Stimulated activated memory B cell treated with anti-CD40 and anti-IgM and Interleukin-4, amounts not matched to agents 10 μg/mL and 1 μg/mL and 100 μg/mL, for 72 hours (primary cell): Measurements from ENCODE around the gene RBMS1.
"Not testable (repeated sequence)": the region's sequence is repeated elsewhere in the genome, so short reads cannot be mapped to it uniquely, and the experiment has no call there.

Source experiments
- ATAC-seq: fragments of 150-1000 bp; cut with Tn5 transposase; 2 replicates; pipeline ENCODE4 v1.10.0; 2021
- H3K27ac Mint-ChIP-seq: one replicate; pipeline ENCODE4 v1.8.0; 2022; ENCODE audit warnings: mild to moderate bottlenecking, mixed read lengths
- H3K27me3 Mint-ChIP-seq: one replicate; pipeline ENCODE4 v1.8.0; 2022; ENCODE audit warnings: mixed read lengths
- H3K36me3 Mint-ChIP-seq: one replicate; pipeline ENCODE4 v1.8.0; 2022; ENCODE audit warnings: mixed read lengths
- H3K4me1 Mint-ChIP-seq: one replicate; pipeline ENCODE4 v1.8.0; 2022; ENCODE audit warnings: mixed read lengths
- H3K4me3 Mint-ChIP-seq: one replicate; pipeline ENCODE4 v1.8.0; 2022; ENCODE audit warnings: mild to moderate bottlenecking, moderate library complexity, mixed read lengths
- H3K9me3 Mint-ChIP-seq: one replicate; pipeline ENCODE4 v1.8.0; 2022; ENCODE audit warnings: mixed read lengths

Gene RBMS1

GRCh38 chr2:160439038-160439437 is 54.6 kb downstream of the RBMS1 start:
- not testable (repeated sequence) for H3K36me3 Mint-ChIP-seq, H3K4me3 Mint-ChIP-seq, H3K27ac Mint-ChIP-seq, H3K9me3 Mint-ChIP-seq, ATAC-seq, H3K27me3 Mint-ChIP-seq, H3K4me1 Mint-ChIP-seq

DNA sequence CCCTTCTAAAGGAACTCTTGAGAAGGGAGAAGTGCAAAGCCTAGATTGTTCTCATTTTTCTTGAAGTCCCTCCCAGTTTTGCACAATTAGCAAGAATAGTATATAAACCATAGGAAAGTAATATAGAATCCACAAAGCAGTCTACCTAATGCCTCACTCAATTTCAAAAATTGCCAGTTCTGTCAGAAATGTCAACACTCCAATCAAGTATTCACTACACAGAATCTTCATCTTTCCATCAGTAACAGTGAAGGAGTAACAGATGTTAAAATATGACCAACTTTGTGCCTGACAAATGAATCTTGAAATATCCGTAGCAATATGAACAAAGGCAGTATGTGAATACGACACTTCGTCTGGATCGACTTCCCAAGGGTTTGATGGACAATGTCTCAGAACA is 56.3 kb downstream of the RBMS1 start:
- Mint-ChIP-seq H3K9me3 (no peaks in the 10 kb centered on the region), H3K27me3 (no peaks in the 10 kb centered on the region), H3K27ac (no peak overlapping the region), H3K4me1 (no peaks in the 10 kb centered on the region), H3K36me3 (no peaks in the 10 kb centered on the region), H3K4me3 (no peak overlapping the region)
- no peak for ATAC-seq

GRCh38 chr2:160434254-160434948 is 59.2 kb downstream of the RBMS1 start:
- Mint-ChIP-seq H3K27ac (no peak overlapping the region), H3K36me3 (no peaks in the 10 kb centered on the region), H3K27me3 (no peaks in the 10 kb centered on the region), H3K4me1 (peaks cover 8% of the 10 kb centered on the region), H3K4me3 (no peak overlapping the region), H3K9me3 (no peaks in the 10 kb centered on the region)
- ATAC-seq, result no peak

DNA sequence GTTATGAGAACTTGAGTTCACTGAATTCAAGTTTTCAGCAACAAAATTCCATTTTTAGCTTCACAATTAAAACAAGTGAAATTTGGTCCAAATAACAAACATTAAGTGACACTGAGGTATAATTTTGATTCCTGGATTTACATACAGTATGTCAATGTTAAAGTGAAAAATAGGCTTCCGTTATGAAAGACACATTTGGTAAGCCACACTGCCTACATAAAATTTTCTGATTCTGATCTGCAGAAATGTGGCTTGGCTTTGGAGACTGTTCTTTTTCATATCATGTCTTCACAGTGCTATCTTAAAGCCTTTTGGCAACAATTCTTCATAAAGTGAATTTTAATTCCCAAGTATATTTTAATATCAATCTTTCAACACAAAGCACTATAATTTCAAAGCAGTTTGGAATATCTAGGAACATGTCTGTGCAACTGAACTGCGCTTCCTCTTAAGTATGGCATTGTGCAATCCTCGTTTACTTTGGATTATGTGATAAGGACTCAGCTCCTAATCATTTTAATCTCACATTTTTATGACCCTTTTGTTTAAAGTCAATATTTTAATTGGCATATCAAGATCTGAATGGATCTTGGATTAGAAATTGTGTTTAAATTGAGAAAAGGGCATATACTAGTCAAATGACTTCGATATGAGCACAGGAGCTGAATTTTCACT is 60.0 kb downstream of the RBMS1 start:
- Mint-ChIP-seq H3K27me3 (no peaks in the 10 kb centered on the region), H3K4me1 (peaks cover 10% of the 10 kb centered on the region)

GRCh38 chr2:160432633-160433032 is 61.0 kb downstream of the RBMS1 start:
- Mint-ChIP-seq H3K36me3 (no peaks in the 10 kb centered on the region), H3K27me3 (no peaks in the 10 kb centered on the region), H3K9me3 (no peaks in the 10 kb centered on the region), H3K27ac (no peak overlapping the region), H3K4me3 (no peak overlapping the region), H3K4me1 (peaks cover 19% of the 10 kb centered on the region)
- no peak for ATAC-seq

More for the DNA sequence above, 60.0 kb downstream of the RBMS1 start:
- Mint-ChIP-seq H3K9me3 (no peaks in the 10 kb centered on the region), H3K27ac (no peak overlapping the region), H3K36me3 (no peaks in the 10 kb centered on the region), H3K4me3 (no peak overlapping the region)
- ATAC-seq, result no peak

DNA sequence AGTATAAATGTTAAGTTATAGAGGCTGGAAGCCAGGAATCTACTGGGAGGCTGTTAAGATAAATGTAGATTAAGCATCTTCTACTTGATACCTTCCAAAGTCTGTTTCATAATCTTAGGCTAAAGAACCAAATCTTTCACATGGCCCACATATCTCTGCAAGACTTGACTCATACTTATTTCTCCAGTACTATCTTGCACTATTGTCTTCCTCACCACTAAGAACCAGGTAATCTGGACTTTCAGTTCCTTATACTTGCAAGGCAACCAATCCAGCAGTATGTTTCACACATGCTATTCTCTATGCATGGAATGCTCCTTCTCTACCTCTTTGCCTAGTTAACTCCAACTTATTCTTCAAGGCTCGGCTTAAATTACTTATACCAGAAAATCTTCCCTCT is 62.2 kb downstream of the RBMS1 start:
- Mint-ChIP-seq H3K9me3 (no peaks in the 10 kb centered on the region), H3K36me3 (no peaks in the 10 kb centered on the region), H3K27me3 (no peaks in the 10 kb centered on the region), H3K27ac (no peak overlapping the region), H3K4me3 (no peak overlapping the region), H3K4me1 (peaks cover 21% of the 10 kb centered on the region)
- ATAC-seq, result peak; percentile 81

- no peaks in the 10 kb centered on the region for H3K27me3 Mint-ChIP-seq
- no peak for ATAC-seq
- no peak overlapping the region for H3K27ac Mint-ChIP-seq
- no peaks in the 10 kb centered on the region for H3K36me3 Mint-ChIP-seq
- no peak overlapping the region for H3K4me3 Mint-ChIP-seq
- H3K4me1 Mint-ChIP-seq, result peaks cover 21% of the 10 kb centered on the region
- no peaks in the 10 kb centered on the region for H3K9me3 Mint-ChIP-seq
These were observed 63.6 kb downstream of the RBMS1 start for GRCh38 chr2:160430001-160430344.

GRCh38 chr2:160429248-160430000 is 64.2 kb downstream of the RBMS1 start:
- ATAC-seq, result no peak
- H3K4me1 Mint-ChIP-seq, result peaks cover 21% of the 10 kb centered on the region
- no peaks in the 10 kb centered on the region for H3K36me3 Mint-ChIP-seq
- H3K4me3 Mint-ChIP-seq, result no peak overlapping the region
- no peaks in the 10 kb centered on the region for H3K9me3 Mint-ChIP-seq
- H3K27ac Mint-ChIP-seq, result no peak overlapping the region
- H3K27me3 Mint-ChIP-seq, result no peaks in the 10 kb centered on the region

DNA sequence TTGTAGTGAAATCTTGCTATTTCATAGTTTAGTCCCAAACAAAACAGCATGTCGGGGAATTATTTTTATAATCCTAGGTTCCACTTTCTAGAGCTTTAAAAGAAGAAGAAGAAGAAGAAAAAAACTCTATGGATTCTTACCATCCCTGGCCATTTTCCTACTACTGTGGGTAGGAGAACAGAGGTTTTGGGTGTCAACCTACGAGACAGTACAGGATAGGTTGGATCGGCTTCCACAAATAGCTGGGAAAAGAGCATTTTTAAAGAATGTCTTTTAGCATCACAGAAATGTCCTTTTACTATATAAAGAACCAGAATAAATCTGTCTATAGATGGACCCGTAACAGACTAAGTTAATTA is 65.2 kb downstream of the RBMS1 start:
- Mint-ChIP-seq H3K4me3 (peak overlapping the region; percentile 62), H3K27ac (peak overlapping the region; percentile 71), H3K4me1 (peaks cover 21% of the 10 kb centered on the region), H3K36me3 (no peaks in the 10 kb centered on the region), H3K9me3 (no peaks in the 10 kb centered on the region), H3K27me3 (peaks cover 6% of the 10 kb centered on the region)
- no peak for ATAC-seq

- ATAC-seq, result peak; percentile 59
- Mint-ChIP-seq H3K27me3 (peaks cover 12% of the 10 kb centered on the region), H3K4me1 (peaks cover 23% of the 10 kb centered on the region), H3K36me3 (no peaks in the 10 kb centered on the region), H3K27ac (peak overlapping the region; percentile 71), H3K9me3 (no peaks in the 10 kb centered on the region), H3K4me3 (peak overlapping the region; percentile 62)
These were observed 65.8 kb downstream of the RBMS1 start for GRCh38 chr2:160427629-160428404.

DNA sequence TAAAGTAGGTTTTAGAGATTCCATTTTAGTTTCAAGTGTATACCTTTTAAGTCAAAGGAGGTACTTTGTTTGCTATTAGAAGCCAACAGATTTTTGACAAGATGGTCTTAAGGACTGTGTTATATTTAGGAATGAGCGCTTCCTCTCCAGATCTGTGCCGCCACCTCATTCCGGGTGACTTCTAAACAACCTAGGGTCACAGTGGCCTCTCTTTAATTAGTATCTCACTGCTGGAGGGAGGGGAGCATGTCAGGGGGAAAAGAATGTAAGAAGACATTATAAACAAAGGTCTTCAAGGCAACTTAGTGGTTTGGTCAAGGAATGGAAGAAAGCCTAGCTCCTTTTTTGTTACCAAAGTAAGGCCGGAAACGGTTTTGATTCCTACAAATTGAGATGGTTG is 67.0 kb downstream of the RBMS1 start:
- peaks cover 28% of the 10 kb centered on the region for H3K4me1 Mint-ChIP-seq
- H3K9me3 Mint-ChIP-seq, result no peaks in the 10 kb centered on the region
- no peaks in the 10 kb centered on the region for H3K36me3 Mint-ChIP-seq
- no peak overlapping the region for H3K4me3 Mint-ChIP-seq
- H3K27me3 Mint-ChIP-seq, result peaks cover 17% of the 10 kb centered on the region
- no peak for ATAC-seq
- H3K27ac Mint-ChIP-seq, result no peak overlapping the region

DNA sequence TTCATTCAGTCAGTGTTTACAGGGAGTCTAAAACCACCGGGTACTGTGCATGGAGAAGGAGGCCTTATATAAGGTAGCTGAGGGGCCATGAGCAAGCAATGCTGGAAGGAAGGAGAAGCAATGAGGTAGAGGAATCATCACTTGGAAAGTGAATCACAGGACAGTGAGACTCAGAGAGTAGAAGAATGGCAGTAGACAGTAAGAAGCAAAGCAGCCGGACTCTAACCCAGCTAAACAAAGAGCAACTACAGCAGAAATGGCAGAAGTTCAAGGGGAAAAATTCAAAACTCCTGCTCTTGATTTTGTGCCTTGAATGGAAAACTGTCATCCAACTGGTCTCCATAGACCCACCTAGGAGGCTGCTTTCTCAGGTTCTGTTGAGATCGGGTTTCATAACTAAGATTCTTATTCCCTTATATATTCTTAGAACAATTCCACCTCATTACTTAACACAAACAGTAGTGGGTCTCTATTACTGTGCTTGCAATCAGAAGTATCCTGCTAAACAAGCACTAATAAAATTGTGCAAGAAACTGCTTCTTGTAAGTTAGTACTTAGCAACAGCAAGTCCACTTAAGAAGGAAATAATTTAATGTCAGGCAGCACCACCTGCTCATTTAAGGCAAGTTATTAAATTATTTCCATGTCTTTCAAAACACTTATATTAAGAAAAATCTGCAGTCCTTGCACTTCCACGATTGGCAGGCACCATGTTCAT is 68.0 kb downstream of the RBMS1 start:
- ATAC-seq, result no peak
- H3K4me1 Mint-ChIP-seq, result peaks cover 24% of the 10 kb centered on the region
- no peak overlapping the region for H3K27ac Mint-ChIP-seq
- H3K9me3 Mint-ChIP-seq, result no peaks in the 10 kb centered on the region
- no peak overlapping the region for H3K4me3 Mint-ChIP-seq
- peaks cover 17% of the 10 kb centered on the region for H3K27me3 Mint-ChIP-seq
- no peaks in the 10 kb centered on the region for H3K36me3 Mint-ChIP-seq

- Mint-ChIP-seq H3K27me3 (peaks cover 17% of the 10 kb centered on the region), H3K27ac (no peak overlapping the region), H3K4me1 (peaks cover 17% of the 10 kb centered on the region), H3K9me3 (no peaks in the 10 kb centered on the region), H3K36me3 (no peaks in the 10 kb centered on the region), H3K4me3 (no peak overlapping the region)
- no peak for ATAC-seq
These were observed 70.5 kb downstream of the RBMS1 start for GRCh38 chr2:160423126-160423525.

GRCh38 chr2:160421646-160422501 is 71.7 kb downstream of the RBMS1 start:
- ATAC-seq, H3K36me3 Mint-ChIP-seq, H3K27ac Mint-ChIP-seq, H3K4me3 Mint-ChIP-seq, H3K9me3 Mint-ChIP-seq: not testable (repeated sequence)
- peaks cover 17% of the 10 kb centered on the region for H3K27me3 Mint-ChIP-seq
- peaks cover 11% of the 10 kb centered on the region for H3K4me1 Mint-ChIP-seq
